H1 (cell line): ENCODE data around the gene EEF1G. TPM values are rescaled to one million over a fixed set of nuclear protein-coding genes. Genes with fewer than 3 reads are reported as not detected.

Experiments used
- CBX8 ChIP-seq: fragments of 300-800, 300-1000 bp; sonication (generic); IDR thresholded peaks from 2 replicates; pipeline ENCODE4 v1.7.1; 2016; ENCODE audit warnings: low read depth, low read length, borderline replicate concordance
- KDM1A ChIP-seq: fragments of 200-600, 300-600 bp; sonication (generic); IDR thresholded peaks from 2 replicates; pipeline ENCODE4 v1.7.1; 2016; ENCODE audit warnings: mild to moderate bottlenecking, low read length, borderline replicate concordance
- RAD21 ChIP-seq, 2 experiments: IDR thresholded peaks in 1 of 2; conservative IDR thresholded peaks in 1 of 2; 2 replicates each; pipeline ENCODE4 v1.6.1; 2011; ENCODE audit warnings: low read depth in 2 of 2, low read length in 2 of 2, improper control_type of control experiment in 1 of 2, inconsistent platforms in 1 of 2, mild to moderate bottlenecking in 1 of 2, moderate library complexity in 1 of 2
- RBBP5 ChIP-seq: IDR thresholded peaks from 2 replicates; pipeline ENCODE4 v1.7.1; 2012; ENCODE audit warnings: low read depth, mild to moderate bottlenecking, inconsistent platforms, low read length, moderate library complexity, borderline replicate concordance
- SAP30 ChIP-seq: fragments of 300-600 bp; sonication (generic); IDR thresholded peaks from 2 replicates; pipeline ENCODE4 v1.7.1; 2012; ENCODE audit warnings: low read length, moderate library complexity, mild to moderate bottlenecking, inconsistent platforms; ENCODE audit not compliant: insufficient read depth, insufficient replicate concordance
- TEAD4 ChIP-seq: IDR thresholded peaks from 2 replicates; pipeline ENCODE4 v1.6.1; 2012; ENCODE audit warnings: low read depth, low read length, inconsistent platforms, mixed read lengths
- polyA plus RNA-seq, 7 experiments: library from polyadenylated mRNA; depleted of rRNA in 3 of 7; stranded (reverse) in 5 of 7; unstranded in 2 of 7; fragments of >200 nt in 5 of 7; fragments of 200-250 nt in 2 of 7; gene quantifications; 1 replicate in 5 of 7; 2 replicates in 1 of 7; 4 replicates in 1 of 7; pipeline versions ENCODE4 v1.2.1 to v1.2.3, GENCODE V29; 2011 to 2013; ENCODE audit warnings: missing spikeins in 2 of 7, mixed read lengths in 2 of 7
- total RNA-seq: library from RNA; stranded (reverse); fragmentation: NEBNext Ultra II Directional; extraction: Animal tissue kit (Norgen Biotek cat#: 25700); gene quantifications from 2 replicates; pipeline ENCODE4 v1.2.1, GENCODE V29; 2021
- TF ChIP-seq, protein P1 (sequence below): fragments of 300-600 bp; sonication (generic); IDR thresholded peaks from 2 replicates; pipeline ENCODE4 v1.7.1; 2012; ENCODE audit warnings: low read length, moderate library complexity, mild to moderate bottlenecking, inconsistent platforms; ENCODE audit not compliant: insufficient replicate concordance

EEF1G gene
- total and polyA plus RNA-seq, 2 of the 8 experiments (the other 6 are each of a cell fraction or from before 2014, with no cell fraction given): 1,627 to 1,996 TPM

DNA sequence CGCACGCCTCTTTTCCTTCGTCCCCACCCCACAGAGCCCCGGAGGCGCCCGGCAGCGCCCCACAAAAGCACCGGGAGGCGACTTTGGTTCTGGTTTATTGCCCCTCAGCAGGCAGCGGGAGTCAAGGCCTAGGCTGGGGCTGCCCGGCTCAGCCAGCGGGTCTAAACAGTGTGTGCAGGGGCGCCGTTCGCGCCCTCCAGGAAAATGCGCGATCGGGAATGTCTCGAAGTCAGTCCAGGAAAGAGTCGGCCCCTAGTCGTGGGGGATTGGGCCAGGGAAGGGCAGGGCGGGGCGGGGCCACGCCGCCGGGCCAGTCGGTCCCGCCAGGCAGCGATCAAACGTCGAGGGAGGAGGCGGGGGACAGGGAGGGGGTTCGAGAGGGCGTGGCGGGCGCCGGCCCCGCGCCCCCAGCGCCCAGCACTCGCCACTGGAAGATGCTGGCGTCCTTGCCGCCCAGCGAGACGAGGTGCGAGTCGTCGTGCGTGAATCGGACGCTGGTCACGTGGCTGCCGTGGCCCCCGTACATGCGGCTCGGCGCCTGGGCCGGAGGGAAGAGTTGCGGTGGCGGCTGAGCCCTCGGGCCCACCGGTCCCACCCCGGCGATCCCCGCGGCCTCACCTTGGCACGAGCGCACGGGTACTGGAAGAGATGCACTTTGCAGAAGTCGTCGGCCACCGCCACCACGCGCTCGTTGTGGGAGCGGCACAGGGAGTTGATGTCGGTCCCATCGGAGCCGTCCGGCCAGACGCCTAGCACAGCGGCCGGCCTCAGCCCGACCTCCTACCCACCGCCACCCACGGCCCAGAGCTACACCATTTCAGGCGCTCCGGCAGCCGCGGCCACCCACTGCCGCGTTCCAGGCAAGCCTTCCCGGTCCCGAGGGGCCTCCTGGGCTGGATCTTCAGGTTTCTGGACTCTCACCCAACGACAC lies 28.7 kb upstream of the EEF1G start (continued):
- no peak; a peak in 1 of 4 replicates for TF ChIP-seq RAD21 (IDR thresholded peaks at IDR 0.05 in 1 of 2, conservative IDR thresholded peaks at IDR 0.05 in 1 of 2; ENCODE audit: low read depth in 2 of 2, low read length in 2 of 2)
- TF ChIP-seq SAP30: no peak
- TF ChIP-seq CBX8: no peak
- peak; percentile 36; the same call in 1 of the 2 replicates for TF ChIP-seq RBBP5
- TF ChIP-seq KDM1A: 0 out of 2 replicates have a peak, but pooled peaks have one; percentile 30
- TF ChIP-seq TEAD4: no peak
- TF ChIP-seq, protein P1, sequence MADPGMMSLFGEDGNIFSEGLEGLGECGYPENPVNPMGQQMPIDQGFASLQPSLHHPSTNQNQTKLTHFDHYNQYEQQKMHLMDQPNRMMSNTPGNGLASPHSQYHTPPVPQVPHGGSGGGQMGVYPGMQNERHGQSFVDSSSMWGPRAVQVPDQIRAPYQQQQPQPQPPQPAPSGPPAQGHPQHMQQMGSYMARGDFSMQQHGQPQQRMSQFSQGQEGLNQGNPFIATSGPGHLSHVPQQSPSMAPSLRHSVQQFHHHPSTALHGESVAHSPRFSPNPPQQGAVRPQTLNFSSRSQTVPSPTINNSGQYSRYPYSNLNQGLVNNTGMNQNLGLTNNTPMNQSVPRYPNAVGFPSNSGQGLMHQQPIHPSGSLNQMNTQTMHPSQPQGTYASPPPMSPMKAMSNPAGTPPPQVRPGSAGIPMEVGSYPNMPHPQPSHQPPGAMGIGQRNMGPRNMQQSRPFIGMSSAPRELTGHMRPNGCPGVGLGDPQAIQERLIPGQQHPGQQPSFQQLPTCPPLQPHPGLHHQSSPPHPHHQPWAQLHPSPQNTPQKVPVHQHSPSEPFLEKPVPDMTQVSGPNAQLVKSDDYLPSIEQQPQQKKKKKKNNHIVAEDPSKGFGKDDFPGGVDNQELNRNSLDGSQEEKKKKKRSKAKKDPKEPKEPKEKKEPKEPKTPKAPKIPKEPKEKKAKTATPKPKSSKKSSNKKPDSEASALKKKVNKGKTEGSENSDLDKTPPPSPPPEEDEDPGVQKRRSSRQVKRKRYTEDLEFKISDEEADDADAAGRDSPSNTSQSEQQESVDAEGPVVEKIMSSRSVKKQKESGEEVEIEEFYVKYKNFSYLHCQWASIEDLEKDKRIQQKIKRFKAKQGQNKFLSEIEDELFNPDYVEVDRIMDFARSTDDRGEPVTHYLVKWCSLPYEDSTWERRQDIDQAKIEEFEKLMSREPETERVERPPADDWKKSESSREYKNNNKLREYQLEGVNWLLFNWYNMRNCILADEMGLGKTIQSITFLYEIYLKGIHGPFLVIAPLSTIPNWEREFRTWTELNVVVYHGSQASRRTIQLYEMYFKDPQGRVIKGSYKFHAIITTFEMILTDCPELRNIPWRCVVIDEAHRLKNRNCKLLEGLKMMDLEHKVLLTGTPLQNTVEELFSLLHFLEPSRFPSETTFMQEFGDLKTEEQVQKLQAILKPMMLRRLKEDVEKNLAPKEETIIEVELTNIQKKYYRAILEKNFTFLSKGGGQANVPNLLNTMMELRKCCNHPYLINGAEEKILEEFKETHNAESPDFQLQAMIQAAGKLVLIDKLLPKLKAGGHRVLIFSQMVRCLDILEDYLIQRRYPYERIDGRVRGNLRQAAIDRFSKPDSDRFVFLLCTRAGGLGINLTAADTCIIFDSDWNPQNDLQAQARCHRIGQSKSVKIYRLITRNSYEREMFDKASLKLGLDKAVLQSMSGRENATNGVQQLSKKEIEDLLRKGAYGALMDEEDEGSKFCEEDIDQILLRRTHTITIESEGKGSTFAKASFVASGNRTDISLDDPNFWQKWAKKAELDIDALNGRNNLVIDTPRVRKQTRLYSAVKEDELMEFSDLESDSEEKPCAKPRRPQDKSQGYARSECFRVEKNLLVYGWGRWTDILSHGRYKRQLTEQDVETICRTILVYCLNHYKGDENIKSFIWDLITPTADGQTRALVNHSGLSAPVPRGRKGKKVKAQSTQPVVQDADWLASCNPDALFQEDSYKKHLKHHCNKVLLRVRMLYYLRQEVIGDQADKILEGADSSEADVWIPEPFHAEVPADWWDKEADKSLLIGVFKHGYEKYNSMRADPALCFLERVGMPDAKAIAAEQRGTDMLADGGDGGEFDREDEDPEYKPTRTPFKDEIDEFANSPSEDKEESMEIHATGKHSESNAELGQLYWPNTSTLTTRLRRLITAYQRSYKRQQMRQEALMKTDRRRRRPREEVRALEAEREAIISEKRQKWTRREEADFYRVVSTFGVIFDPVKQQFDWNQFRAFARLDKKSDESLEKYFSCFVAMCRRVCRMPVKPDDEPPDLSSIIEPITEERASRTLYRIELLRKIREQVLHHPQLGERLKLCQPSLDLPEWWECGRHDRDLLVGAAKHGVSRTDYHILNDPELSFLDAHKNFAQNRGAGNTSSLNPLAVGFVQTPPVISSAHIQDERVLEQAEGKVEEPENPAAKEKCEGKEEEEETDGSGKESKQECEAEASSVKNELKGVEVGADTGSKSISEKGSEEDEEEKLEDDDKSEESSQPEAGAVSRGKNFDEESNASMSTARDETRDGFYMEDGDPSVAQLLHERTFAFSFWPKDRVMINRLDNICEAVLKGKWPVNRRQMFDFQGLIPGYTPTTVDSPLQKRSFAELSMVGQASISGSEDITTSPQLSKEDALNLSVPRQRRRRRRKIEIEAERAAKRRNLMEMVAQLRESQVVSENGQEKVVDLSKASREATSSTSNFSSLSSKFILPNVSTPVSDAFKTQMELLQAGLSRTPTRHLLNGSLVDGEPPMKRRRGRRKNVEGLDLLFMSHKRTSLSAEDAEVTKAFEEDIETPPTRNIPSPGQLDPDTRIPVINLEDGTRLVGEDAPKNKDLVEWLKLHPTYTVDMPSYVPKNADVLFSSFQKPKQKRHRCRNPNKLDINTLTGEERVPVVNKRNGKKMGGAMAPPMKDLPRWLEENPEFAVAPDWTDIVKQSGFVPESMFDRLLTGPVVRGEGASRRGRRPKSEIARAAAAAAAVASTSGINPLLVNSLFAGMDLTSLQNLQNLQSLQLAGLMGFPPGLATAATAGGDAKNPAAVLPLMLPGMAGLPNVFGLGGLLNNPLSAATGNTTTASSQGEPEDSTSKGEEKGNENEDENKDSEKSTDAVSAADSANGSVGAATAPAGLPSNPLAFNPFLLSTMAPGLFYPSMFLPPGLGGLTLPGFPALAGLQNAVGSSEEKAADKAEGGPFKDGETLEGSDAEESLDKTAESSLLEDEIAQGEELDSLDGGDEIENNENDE: no peak
